Measurements from ENCODE around the gene CPN1.
"Not testable (repeated sequence)": the region's sequence is repeated elsewhere in the genome, so short reads cannot be mapped to it uniquely, and the experiment has no call there.

Gene CPN1

DNA sequence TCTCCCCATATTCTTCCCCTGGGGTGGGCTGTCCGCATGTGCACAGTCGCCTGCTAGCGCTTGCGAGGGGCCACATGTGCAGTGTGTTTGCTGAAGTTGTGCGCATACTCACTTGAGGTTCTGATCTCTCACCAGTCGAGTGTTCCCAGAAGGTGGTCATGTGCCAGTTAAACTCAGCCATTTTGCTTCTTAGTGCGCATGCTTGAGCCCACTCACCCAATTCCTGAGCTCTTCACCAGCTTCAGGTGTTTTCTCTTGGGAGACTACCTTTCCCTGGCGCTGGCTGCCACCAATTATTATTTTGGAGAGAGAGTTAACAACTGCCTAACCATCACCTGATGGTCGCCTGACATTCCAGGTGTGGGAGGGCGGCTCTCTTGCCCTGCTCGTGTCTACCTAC lies 25.2 kb upstream of the CPN1 start:
- no peak overlapping the region for H3K27ac Mint-ChIP-seq (ENCODE audit: low read depth)
- no peaks in the 10 kb centered on the region for H3K4me1 Mint-ChIP-seq
- DNase-seq (ENCODE audit: low spot score in 2 of 2) = no peak
- H3K4me3 Mint-ChIP-seq = no peak overlapping the region
- no peaks in the 10 kb centered on the region for H3K9me3 Mint-ChIP-seq
- no peak for ATAC-seq (replicated peaks; ENCODE audit: extremely low read depth, poor library complexity, severe bottlenecking)
- peaks cover 31% of the 10 kb centered on the region for H3K27me3 Mint-ChIP-seq
- H3K36me3 Mint-ChIP-seq (ENCODE audit: insufficient read depth) = no peaks in the 10 kb centered on the region

DNA sequence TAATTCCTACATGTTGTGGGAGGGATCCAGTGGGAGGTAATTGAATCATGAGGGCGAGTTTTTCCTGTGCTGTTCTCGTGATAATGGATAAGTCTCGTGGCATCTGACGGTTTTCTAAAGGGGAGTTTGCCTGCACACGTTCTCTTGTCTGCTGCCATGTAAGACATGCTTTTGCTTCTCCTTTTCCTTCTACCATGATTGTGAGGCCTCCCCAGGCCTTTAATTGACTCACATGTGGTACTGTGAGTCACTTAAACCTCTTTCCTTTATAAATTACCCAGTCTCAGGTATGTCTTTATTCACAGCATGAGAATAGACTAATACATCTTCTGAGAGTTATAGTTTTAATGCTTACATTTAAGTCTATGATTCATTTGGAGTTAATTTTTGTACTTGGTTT lies 22.6 kb upstream of the CPN1 start:
- Mint-ChIP-seq H3K27ac (ENCODE audit: low read depth) (no peak overlapping the region), H3K9me3 (no peaks in the 10 kb centered on the region), H3K36me3 (ENCODE audit: insufficient read depth) (no peaks in the 10 kb centered on the region), H3K4me3 (no peak overlapping the region), H3K4me1 (no peaks in the 10 kb centered on the region), H3K27me3 (peaks cover 46% of the 10 kb centered on the region)
- DNase-seq (ENCODE audit: low spot score in 2 of 2) = no peak
- ATAC-seq (replicated peaks; ENCODE audit: extremely low read depth, poor library complexity, severe bottlenecking) = no peak

- H3K36me3 Mint-ChIP-seq (ENCODE audit: insufficient read depth) = no peaks in the 10 kb centered on the region
- ATAC-seq (replicated peaks; ENCODE audit: extremely low read depth, poor library complexity, severe bottlenecking) (no peak), DNase-seq (ENCODE audit: low spot score in 2 of 2) (no peak)
- no peak overlapping the region for H3K4me3 Mint-ChIP-seq
- H3K27me3 Mint-ChIP-seq = peaks cover 46% of the 10 kb centered on the region
- H3K9me3 Mint-ChIP-seq = no peaks in the 10 kb centered on the region
- H3K4me1 Mint-ChIP-seq = no peaks in the 10 kb centered on the region
- H3K27ac Mint-ChIP-seq (ENCODE audit: low read depth) = no peak overlapping the region
Measured at GRCh38 chr10:100103581-100103980, 21.9 kb upstream of the CPN1 start.

- H3K36me3 Mint-ChIP-seq (ENCODE audit: insufficient read depth) = no peaks in the 10 kb centered on the region
- no peaks in the 10 kb centered on the region for H3K9me3 Mint-ChIP-seq
- no peak overlapping the region for H3K27ac Mint-ChIP-seq (ENCODE audit: low read depth)
- no peak for DNase-seq (ENCODE audit: low spot score in 2 of 2)
- ATAC-seq (replicated peaks; ENCODE audit: extremely low read depth, poor library complexity, severe bottlenecking) = no peak
- H3K4me3 Mint-ChIP-seq = no peak overlapping the region
- peaks cover 46% of the 10 kb centered on the region for H3K27me3 Mint-ChIP-seq
- no peaks in the 10 kb centered on the region for H3K4me1 Mint-ChIP-seq
Measured at GRCh38 chr10:100101192-100102076, 19.8 kb upstream of the CPN1 start.

GRCh38 chr10:100100651-100101184 lies 19.0 kb upstream of the CPN1 start:
- DNase-seq (ENCODE audit: low spot score in 2 of 2) = no peak
- Mint-ChIP-seq H3K4me3 (no peak overlapping the region), H3K27ac (ENCODE audit: low read depth) (no peak overlapping the region), H3K27me3 (peaks cover 46% of the 10 kb centered on the region), H3K9me3 (no peaks in the 10 kb centered on the region), H3K36me3 (ENCODE audit: insufficient read depth) (no peaks in the 10 kb centered on the region), H3K4me1 (no peaks in the 10 kb centered on the region)
- ATAC-seq (replicated peaks; ENCODE audit: extremely low read depth, poor library complexity, severe bottlenecking) = no peak

- no peak for ATAC-seq (replicated peaks; ENCODE audit: extremely low read depth, poor library complexity, severe bottlenecking)
- Mint-ChIP-seq H3K4me1 (no peaks in the 10 kb centered on the region), H3K36me3 (ENCODE audit: insufficient read depth) (no peaks in the 10 kb centered on the region), H3K27ac (ENCODE audit: low read depth) (no peak overlapping the region), H3K9me3 (no peaks in the 10 kb centered on the region), H3K4me3 (no peak overlapping the region), H3K27me3 (no peaks in the 10 kb centered on the region)
- DNase-seq (ENCODE audit: low spot score in 2 of 2) = no peak
Measured at GRCh38 chr10:100089241-100089640, 7.6 kb upstream of the CPN1 start.

DNA sequence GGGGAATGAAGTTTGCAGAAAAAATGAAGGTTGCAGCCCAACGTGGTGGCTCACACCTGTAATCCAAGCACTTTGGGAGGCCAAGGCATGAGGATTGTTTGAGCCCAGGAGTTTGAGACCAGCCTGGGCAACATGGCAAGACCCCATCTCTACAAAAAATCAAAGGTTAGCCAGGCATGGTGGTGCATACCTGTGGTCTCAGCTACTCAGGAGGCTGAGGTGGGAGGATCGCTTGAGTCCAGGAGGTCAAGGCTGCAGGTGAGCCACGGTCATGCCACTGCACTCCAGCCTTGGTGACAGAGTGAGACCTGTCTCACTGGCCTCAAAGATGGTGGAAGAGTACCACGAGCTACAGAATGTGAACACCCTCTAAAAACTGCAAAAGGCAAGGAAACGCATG lies 5.0 kb upstream of the CPN1 start:
- not testable (repeated sequence) for H3K4me3 Mint-ChIP-seq; H3K4me1 Mint-ChIP-seq; ATAC-seq (replicated peaks; ENCODE audit: extremely low read depth, poor library complexity, severe bottlenecking); DNase-seq (ENCODE audit: low spot score in 2 of 2); H3K36me3 Mint-ChIP-seq (ENCODE audit: insufficient read depth); H3K27ac Mint-ChIP-seq (ENCODE audit: low read depth); H3K27me3 Mint-ChIP-seq; H3K9me3 Mint-ChIP-seq

GRCh38 chr10:100085596-100085995 lies 3.9 kb upstream of the CPN1 start:
- Mint-ChIP-seq H3K4me3 (no peak overlapping the region), H3K27ac (ENCODE audit: low read depth) (no peak overlapping the region), H3K36me3 (ENCODE audit: insufficient read depth) (no peaks in the 10 kb centered on the region), H3K27me3 (peaks cover 19% of the 10 kb centered on the region), H3K9me3 (no peaks in the 10 kb centered on the region), H3K4me1 (no peaks in the 10 kb centered on the region)
- no peak for ATAC-seq (replicated peaks; ENCODE audit: extremely low read depth, poor library complexity, severe bottlenecking)
- DNase-seq (ENCODE audit: low spot score in 2 of 2) = no peak

DNA sequence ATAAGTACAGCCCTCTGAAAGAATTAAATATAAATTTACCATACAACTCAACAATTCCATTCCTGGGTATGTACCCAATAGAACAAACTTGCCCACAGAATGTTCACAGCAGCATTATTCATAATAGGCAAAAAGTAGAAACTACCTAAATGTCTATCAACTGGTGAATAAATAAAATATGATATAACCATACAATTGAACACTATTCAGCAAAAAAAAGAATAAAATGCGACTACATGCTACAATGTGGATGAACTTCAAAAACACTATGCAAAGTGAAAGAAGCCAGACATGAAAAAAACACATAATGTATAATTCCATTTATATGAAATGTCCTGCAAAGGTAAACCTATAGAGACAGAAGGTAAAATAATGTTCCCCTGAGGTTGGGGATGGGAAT lies 2.0 kb upstream of the CPN1 start:
- DNase-seq (ENCODE audit: low spot score in 2 of 2) (no peak), ATAC-seq (replicated peaks; ENCODE audit: extremely low read depth, poor library complexity, severe bottlenecking) (no peak)
- Mint-ChIP-seq H3K36me3 (ENCODE audit: insufficient read depth) (no peaks in the 10 kb centered on the region), H3K4me3 (no peak overlapping the region), H3K9me3 (no peaks in the 10 kb centered on the region), H3K4me1 (no peaks in the 10 kb centered on the region), H3K27me3 (peaks cover 38% of the 10 kb centered on the region), H3K27ac (ENCODE audit: low read depth) (no peak overlapping the region)

DNA sequence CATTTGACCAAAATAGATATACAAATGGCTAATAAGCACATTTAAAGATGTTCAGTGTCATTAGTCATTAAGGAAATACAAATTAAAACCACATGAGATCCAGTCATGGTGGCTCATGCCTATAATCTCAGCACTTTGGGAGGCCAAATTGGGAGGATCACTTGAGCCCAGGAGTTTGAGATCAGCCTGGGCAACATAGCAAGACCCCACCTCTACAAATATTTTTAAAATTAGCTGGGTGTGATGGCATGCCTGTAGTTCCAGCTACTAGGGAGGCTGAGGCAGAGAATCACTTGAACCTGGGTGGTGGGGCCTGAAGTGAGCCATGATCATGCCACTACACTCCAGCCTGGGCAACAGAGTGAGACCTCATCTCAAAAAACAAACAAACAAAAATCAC lies 607 bp upstream of the CPN1 start:
- not testable (repeated sequence) for H3K36me3 Mint-ChIP-seq (ENCODE audit: insufficient read depth); H3K9me3 Mint-ChIP-seq; DNase-seq (ENCODE audit: low spot score in 2 of 2); H3K27ac Mint-ChIP-seq (ENCODE audit: low read depth); ATAC-seq (replicated peaks; ENCODE audit: extremely low read depth, poor library complexity, severe bottlenecking); H3K4me1 Mint-ChIP-seq; H3K4me3 Mint-ChIP-seq
- peaks cover 46% of the 10 kb centered on the region for H3K27me3 Mint-ChIP-seq

GRCh38 chr10:100076750-100077149 lies 4.9 kb downstream of the CPN1 start:
- H3K9me3 Mint-ChIP-seq = no peaks in the 10 kb centered on the region

DNA sequence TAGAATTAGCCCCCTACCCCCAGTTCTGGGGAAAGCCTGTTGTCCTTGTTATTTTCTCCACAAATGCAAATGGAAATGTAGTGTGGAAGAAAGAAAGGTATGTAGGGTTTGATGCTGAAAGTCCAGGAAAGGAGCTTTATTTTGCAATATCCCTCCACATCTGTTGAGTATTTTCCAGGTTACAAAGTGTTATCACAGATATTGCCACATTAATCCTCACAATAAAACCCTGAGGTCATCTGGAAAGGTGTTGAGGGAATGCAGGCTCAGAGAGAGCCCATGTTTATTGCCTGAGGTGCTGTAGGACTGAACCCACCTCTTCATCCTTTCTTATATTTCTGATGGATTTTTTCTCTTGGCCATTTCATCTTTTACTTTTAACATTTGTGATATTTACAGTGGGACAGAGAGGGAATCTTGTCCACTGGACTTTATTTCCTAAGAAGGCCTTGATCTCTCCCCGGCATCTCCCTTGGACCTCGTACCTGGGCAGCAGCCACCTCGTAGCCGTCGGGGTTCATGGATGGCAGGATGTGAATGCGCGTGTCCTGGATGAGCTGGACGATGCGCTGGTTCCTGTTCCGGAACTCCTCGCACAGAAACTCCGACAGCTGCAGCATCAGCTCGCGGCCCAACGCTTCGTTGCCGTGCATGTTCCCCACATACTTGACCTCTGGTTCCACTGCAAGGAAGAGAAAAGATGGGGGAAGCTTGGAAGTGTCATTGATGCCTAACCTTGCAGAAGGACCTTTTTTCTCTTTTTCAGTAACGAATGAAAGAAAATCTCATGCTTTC lies 6.0 kb downstream of the CPN1 start:
- Mint-ChIP-seq H3K36me3 (ENCODE audit: insufficient read depth) (no peaks in the 10 kb centered on the region), H3K4me3 (no peak overlapping the region), H3K9me3 (no peaks in the 10 kb centered on the region), H3K27me3 (peaks cover 38% of the 10 kb centered on the region), H3K4me1 (no peaks in the 10 kb centered on the region), H3K27ac (ENCODE audit: low read depth) (no peak overlapping the region)
- no peak for DNase-seq (ENCODE audit: low spot score in 2 of 2)
- no peak for ATAC-seq (replicated peaks; ENCODE audit: extremely low read depth, poor library complexity, severe bottlenecking)

More at GRCh38 chr10:100076750-100077149, 4.9 kb downstream of the CPN1 start:
- Mint-ChIP-seq H3K27me3 (peaks cover 39% of the 10 kb centered on the region), H3K36me3 (ENCODE audit: insufficient read depth) (no peaks in the 10 kb centered on the region), H3K4me1 (no peaks in the 10 kb centered on the region), H3K27ac (ENCODE audit: low read depth) (no peak overlapping the region), H3K4me3 (no peak overlapping the region)
- DNase-seq (ENCODE audit: low spot score in 2 of 2) (no peak), ATAC-seq (replicated peaks; ENCODE audit: extremely low read depth, poor library complexity, severe bottlenecking) (no peak)

- H3K27me3 Mint-ChIP-seq = peaks cover 15% of the 10 kb centered on the region
- H3K27ac Mint-ChIP-seq (ENCODE audit: low read depth) = no peak overlapping the region
- no peak overlapping the region for H3K4me3 Mint-ChIP-seq
- no peaks in the 10 kb centered on the region for H3K4me1 Mint-ChIP-seq
- no peak for DNase-seq (ENCODE audit: low spot score in 2 of 2)
- H3K36me3 Mint-ChIP-seq (ENCODE audit: insufficient read depth) = no peaks in the 10 kb centered on the region
- no peaks in the 10 kb centered on the region for H3K9me3 Mint-ChIP-seq
- no peak for ATAC-seq (replicated peaks; ENCODE audit: extremely low read depth, poor library complexity, severe bottlenecking)
Measured at GRCh38 chr10:100072514-100072913, 9.2 kb downstream of the CPN1 start.

Measured in central memory CD8-positive, alpha-beta T cell (primary cell).